Stimulated activated naive CD4-positive, alpha-beta T cell treated with Interleukin-2 at 50 U/mL for 16 hours (primary cell): ENCODE results near the gene CCDC172.
"Not testable (repeated sequence)": the region's sequence is repeated elsewhere in the genome, so short reads cannot be mapped to it uniquely, and the experiment has no call there.

Experiments
- DNase-seq: peaks from one replicate; lab custom pipeline; 2025; lab: John Stamatoyannopoulos, UW

CCDC172 gene

GRCh38 chr10:116336866-116337265, 12.6 kb downstream of the CCDC172 start:
- no peak for DNase-seq

- DNase-seq = no peak
These were observed 27.9 kb downstream of the CCDC172 start for GRCh38 chr10:116352125-116352524.

DNA sequence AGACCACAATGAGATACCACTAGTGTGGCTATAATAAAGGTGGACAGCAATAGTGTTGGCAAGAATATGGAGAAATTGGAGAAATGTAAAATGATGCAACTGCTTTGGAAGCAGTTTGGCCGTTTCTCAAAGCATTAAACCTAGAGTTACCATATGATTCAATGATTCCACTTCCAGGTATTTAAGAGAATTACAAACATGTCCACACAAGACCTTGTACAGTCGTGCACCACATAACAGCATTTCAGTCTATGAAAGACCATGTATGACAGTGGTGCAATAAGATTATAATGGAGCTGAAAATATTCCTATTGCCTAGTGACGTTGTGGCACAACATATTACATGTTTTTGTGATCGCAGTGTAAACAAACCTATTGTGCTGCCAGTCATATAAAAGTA, 29.6 kb downstream of the CCDC172 start:
- DNase-seq = no peak

GRCh38 chr10:116355341-116355740, 31.1 kb downstream of the CCDC172 start:
- DNase-seq = no peak

DNA sequence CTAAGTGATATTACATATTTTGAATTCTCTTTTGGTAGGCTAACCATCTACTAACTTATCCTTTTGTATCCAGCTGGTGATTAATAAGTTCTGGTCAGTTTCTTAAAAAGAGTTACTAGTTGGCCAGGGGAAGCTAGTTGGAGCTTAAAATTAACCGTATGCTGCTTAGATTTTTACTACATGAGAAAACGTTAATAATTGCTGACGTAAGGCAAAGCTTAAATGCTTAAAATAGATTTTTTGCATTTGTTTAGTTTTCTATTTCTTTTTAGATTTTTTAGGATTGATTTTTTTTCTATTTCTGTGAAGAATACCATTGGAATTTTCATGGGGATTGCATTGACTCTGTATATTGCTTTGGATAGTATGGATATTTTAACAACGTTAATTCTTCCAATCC, 32.6 kb downstream of the CCDC172 start:
- DNase-seq = no peak

DNA sequence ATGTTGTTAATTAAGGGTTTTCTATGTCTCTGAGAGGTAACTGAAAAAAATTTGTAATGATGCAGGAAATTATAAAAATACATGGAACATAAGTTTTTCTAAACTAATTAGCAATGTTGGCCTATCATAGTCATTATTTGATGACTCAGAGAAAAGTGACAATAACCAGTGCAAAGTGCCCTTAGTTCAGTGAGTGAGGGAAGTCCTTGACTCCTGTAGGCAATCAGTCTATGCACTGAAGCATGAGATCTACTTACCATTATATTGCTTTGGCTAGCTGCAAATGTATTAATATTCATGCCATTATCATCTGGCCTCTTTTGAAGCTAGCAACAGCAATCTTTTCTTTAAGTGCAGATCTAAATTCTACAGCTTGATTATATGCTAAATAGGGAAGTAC, 40.6 kb downstream of the CCDC172 start:
- no peak for DNase-seq

DNA sequence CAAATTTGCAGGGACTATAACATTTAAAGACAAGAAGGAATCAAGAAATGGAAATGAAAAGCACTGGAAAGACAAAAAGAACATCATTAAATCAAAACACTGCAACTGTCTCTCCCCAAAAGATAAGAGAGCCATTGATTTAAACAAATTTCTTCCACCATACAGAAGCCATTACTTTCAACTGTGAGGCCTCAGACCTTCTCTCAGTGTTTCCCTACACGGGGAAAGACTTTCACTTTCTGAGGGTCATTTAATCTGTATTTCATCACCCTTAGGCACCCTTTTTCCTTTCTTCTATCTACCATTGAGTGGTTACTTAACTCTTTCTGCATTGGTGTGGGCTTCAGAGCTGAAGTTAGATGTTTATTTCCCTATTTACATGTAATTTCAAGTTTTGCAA, 47.5 kb downstream of the CCDC172 start:
- DNase-seq = no peak

GRCh38 chr10:116382290-116382689, 58.0 kb downstream of the CCDC172 start:
- no peak for DNase-seq

DNA sequence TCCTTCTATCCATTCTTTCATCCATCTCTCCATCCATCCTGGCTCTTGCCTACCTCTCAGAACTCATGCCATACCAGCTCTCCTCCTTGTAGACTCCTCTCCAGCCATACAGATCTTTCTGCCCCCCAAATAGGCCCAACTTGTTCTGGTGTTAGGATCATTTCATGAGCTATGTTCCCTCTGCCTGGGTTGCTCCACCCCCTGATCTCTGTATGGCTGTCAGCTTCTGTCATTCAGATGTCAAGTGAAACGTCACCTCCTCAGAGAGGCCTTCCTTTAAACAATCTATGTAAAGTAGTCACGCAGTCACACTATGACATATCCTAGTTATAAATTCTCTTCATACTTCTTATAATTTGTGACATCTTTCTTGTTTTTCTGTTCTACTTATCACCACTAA, 61.1 kb downstream of the CCDC172 start:
- no peak for DNase-seq

DNA sequence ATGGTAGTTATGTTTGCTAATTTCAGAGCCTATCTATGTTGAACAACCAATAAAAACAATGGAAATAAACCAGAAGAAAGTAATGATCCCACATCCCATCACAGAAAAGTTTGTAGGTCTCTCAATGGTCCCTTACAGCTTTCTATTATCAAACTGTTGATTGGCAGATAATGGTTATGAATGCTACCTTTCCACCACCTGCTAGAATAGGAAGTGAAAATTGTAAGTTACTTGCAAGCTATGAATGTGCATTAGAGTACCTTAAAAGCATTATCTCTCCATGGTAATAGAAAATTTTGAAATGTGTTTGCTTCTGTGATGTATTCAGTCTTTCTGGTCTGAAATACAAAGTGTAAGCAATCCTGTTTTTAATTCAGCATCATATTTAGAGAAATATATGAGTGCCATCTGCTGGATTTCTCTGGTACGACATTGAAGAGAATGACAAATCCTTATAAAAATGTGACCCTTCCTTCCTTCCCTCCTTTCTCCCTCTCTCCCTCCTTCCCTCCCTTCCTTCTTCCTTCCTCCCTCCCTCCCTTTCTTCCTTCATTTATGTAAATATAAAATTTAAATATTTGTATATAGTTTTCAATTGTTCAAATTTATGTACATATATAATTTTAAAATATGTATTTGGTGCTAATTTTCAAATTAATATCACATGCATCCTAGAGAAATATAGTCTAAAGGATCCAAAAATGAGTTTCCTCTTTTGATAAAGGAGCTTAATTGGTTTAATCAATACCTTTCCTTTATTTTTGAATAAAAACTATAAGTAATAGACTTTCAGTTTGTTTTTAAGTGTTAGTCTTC, 62.0 kb downstream of the CCDC172 start:
- no peak for DNase-seq

- DNase-seq = not testable (repeated sequence)
These were observed 69.1 kb downstream of the CCDC172 start for GRCh38 chr10:116393246-116393831.

- DNase-seq = no peak
These were observed 71.2 kb downstream of the CCDC172 start for GRCh38 chr10:116395223-116395985.

- no peak for DNase-seq
These were observed 74.0 kb downstream of the CCDC172 start for GRCh38 chr10:116398224-116398623.

DNA sequence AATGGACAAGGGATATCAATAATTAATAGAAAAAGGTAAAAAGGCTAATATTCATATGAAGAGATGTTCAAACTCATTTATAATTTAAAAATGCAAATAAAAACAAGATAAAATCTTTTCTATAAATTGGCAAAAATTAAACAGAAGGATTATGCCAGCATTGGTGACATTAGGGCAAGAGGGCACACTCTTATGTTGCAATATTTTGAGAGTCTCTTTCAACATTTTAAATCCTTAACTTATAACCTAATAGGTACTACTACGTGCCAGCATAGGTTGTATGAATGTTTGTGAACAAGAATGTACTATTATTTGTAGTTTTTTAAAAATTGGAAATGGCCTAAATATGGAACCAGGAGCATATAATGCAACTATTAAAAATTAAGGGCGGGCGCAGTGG, 78.6 kb downstream of the CCDC172 start:
- DNase-seq = no peak

- DNase-seq = no peak
These were observed 79.5 kb downstream of the CCDC172 start for GRCh38 chr10:116403740-116404250.

DNA sequence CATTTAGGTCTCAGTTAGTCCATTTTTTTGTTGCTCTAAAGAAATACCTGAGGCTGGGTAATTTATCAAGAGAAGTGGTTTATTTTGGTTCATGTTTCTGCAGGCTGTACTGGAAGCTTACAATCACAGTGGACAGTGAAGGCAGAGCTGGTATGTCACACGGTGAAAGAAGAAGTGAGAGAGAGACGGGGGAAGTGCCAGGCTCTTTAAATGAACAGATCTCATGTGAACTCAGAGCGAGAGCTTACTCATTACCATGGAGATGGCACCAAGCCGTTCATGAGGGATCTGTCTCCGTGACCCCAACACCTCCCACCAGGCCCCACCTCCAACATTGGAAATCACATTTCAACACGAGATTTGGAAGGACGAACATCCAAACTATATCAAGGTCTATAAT, 84.5 kb downstream of the CCDC172 start:
- DNase-seq = no peak

- no peak for DNase-seq
These were observed 86.1 kb downstream of the CCDC172 start for GRCh38 chr10:116410351-116410750.

DNA sequence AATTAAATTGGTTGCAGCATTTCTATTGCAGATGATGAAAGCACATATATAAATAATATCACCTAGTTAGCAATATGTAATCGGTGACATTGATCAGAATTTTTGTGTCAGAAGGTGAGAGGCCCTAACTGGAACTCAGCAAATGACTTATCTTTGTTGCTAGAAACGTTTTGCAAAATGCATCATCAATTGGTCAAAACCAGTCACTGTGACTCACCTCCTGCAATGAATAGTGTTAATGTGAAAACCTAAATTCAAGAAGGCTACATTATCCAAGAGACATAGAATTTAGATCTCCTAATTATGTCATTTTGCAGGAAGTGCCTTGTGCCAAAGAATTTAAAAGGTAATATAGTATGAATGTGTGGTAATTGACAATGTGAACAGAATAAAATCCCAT, 93.6 kb downstream of the CCDC172 start:
- DNase-seq = no peak

DNA sequence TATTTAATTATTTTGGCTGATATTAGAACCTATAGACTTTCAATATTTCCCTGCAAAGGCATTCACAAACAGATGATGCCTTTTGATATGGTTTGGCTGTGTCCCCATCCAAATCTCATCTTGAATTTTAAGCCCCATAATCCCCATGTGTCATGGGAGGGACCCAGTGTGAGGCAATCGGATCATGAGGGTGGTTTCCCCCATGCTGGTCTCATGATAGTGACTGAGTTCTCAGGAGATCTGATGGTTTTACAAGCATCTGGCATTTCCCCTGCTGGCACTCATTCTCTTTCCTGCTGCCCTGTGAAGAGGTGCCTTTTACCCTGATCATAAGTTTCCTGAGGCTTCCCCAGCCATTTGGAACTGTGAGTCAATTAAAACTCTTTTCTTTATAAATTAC, 94.1 kb downstream of the CCDC172 start:
- DNase-seq = no peak

- DNase-seq = no peak
These were observed 97.6 kb downstream of the CCDC172 start for GRCh38 chr10:116421815-116422214.

- no peak for DNase-seq
These were observed 103.4 kb downstream of the CCDC172 start, which contains the start of gene PNLIPRP3 for GRCh38 chr10:116427671-116428070. Gene PNLIPRP3 (plus strand): TSS chr10:116427847. CDS start chr10:116428013, 166 bp downstream.

DNA sequence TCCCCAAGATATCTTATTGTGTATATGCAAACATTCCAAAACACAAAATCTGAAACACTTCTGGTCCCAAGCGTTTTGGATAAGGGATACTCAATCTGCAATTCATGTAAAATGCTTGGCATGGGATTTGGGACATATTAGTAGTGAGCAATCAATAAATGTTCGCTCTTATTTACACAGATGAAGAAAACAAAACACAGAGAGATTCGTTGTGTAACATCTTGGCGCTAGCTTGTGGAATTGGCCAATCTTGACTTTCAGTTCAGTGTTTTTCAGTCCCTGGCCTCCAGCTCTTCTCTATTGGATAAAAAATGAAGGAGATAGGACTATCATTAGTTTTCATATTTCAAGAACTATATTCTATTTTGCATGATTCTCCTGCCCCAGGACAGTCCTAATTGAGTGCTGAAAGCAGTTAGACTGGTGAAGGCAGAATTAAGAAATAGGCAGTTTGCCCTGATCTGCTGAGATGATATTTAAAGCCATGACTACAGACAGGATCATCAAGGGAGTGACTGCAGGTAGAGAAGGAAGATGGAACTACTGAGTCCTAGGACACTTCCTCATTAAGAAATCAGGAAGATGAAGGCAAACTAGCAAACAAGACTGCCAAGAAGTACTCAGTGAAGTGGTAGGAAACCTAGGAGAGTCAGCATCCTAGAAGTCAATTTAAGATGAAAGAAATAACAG, 105.2 kb downstream of the CCDC172 start:
- DNase-seq = no peak
